ENCODE measurements around the gene FMN1. TPM values are rescaled to one million over a fixed set of nuclear protein-coding genes. Genes with fewer than 3 reads are reported as not detected.

The FMN1 gene
- total and polyA plus RNA-seq, 8 donors: 1.9 to 10.2 (median 3.0) TPM

GRCh38 chr15:32818758-32819447, 375.6 kb downstream of the FMN1 start:
- intact Hi-C loops (cut with DNase I): no loop called here
- Histone ChIP-seq H3K9me3 (no peaks in the 10 kb centered on the region), H3K4me1 (peaks cover 0 to 6% (median 2%) of the 10 kb centered on the region in 3 donors), H3K27me3 (no peaks in the 10 kb centered on the region), H3K27ac (no peak overlapping the region), H3K36me3 (no peaks in the 10 kb centered on the region), H3K4me3 (no peak overlapping the region)
- FAIRE-seq (no peak), DNase-seq (no peak), ATAC-seq (peak; percentile 28 to 67 (median 52))
- 54 to 55% methylated on average over 11 of the region's 11 CpGs for WGBS, 2 donors
- no peak for TF ChIP-seq CTCF (IDR thresholded peaks at IDR 0.05)

GRCh38 chr15:32817577-32817976, 376.9 kb downstream of the FMN1 start:
- H3K4me1 ChIP-seq: peaks cover 0 to 4% (median 2%) of the 10 kb centered on the region in 3 donors
- no peaks in the 10 kb centered on the region for H3K27me3 ChIP-seq
- ATAC-seq: no peak
- H3K4me3 ChIP-seq: no peak overlapping the region
- H3K27ac ChIP-seq: no peak overlapping the region
- TF ChIP-seq CTCF (IDR thresholded peaks at IDR 0.05): no peak
- H3K9me3 ChIP-seq: no peaks in the 10 kb centered on the region
- FAIRE-seq: no peak
- no peak for DNase-seq
- H3K36me3 ChIP-seq: no peaks in the 10 kb centered on the region
- intact Hi-C loops (cut with DNase I): no loop called here

- intact Hi-C loops (cut with DNase I): no loop called here
- FAIRE-seq (no peak), ATAC-seq (no peak), DNase-seq (no peak)
- WGBS, 2 donors: 55 to 66% methylated on average over 1 of the region's 1 CpG
- TF ChIP-seq CTCF (IDR thresholded peaks at IDR 0.05): no peak
- H3K4me1 ChIP-seq: peaks cover 4 to 17% (median 16%) of the 10 kb centered on the region in 3 donors
- H3K27ac ChIP-seq: no peak overlapping the region
- no peaks in the 10 kb centered on the region for H3K36me3 ChIP-seq
- no peaks in the 10 kb centered on the region for H3K9me3 ChIP-seq
- no peak overlapping the region for H3K4me3 ChIP-seq
- no peaks in the 10 kb centered on the region for H3K27me3 ChIP-seq
Measured at GRCh38 chr15:32807331-32807730, 387.2 kb downstream of the FMN1 start.

- FAIRE-seq (no peak), ATAC-seq (no peak), DNase-seq (no peak)
- 97 to 99% methylated on average over 3 of the region's 3 CpGs for WGBS, 2 donors
- H3K36me3 ChIP-seq: no peaks in the 10 kb centered on the region
- H3K27ac ChIP-seq: no peak overlapping the region
- TF ChIP-seq CTCF (IDR thresholded peaks at IDR 0.05): no peak
- H3K27me3 ChIP-seq: no peaks in the 10 kb centered on the region
- intact Hi-C loops (cut with DNase I): no loop called here
- H3K4me3 ChIP-seq: no peak overlapping the region
- H3K4me1 ChIP-seq: no peaks in the 10 kb centered on the region
- no peaks in the 10 kb centered on the region for H3K9me3 ChIP-seq
Measured at GRCh38 chr15:32803631-32804030, 390.9 kb downstream of the FMN1 start.

- no peak for TF ChIP-seq CTCF (IDR thresholded peaks at IDR 0.05)
- DNase-seq: no peak
- Histone ChIP-seq H3K4me3 (no peak overlapping the region), H3K4me1 (no peaks in the 10 kb centered on the region), H3K36me3 (no peaks in the 10 kb centered on the region), H3K27ac (no peak overlapping the region), H3K27me3 (no peaks in the 10 kb centered on the region), H3K9me3 (no peaks in the 10 kb centered on the region)
- 78% methylated on average over 10 of the region's 10 CpGs for WGBS, 2 donors
- no peak for ATAC-seq
- intact Hi-C loops (cut with DNase I): no loop called here
- FAIRE-seq: no peak
Measured at GRCh38 chr15:32802286-32802936, 392.1 kb downstream of the FMN1 start.
